ENCODE measurements around the gene TAL1. TPM values are rescaled to one million over a fixed set of nuclear protein-coding genes. Genes with fewer than 3 reads are reported as not detected.
A peak's percentile ranks its signal among the peaks of the same experiment; 100 is the strongest.

TAL1 gene
- total RNA-seq, 8 experiments from 2014 or later, result 0.14 to 10.5 (median 0.38) TPM; not detected in 3

GRCh38 chr1:47181095-47181954, 50.7 kb downstream of the TAL1 start:
- in situ Hi-C loops (cut with MboI; ENCODE audit: low pct_unique_long_range_greater_than_20kb in 2 of 9, low sequenced_read_pairs in 9 of 9, unreplicated experiment in 9 of 9), result loop anchor here in 6 of 9 experiments (10.0 to 25.0 kb wide), 6 partner anchors 83 to 806 kb away; partner anchors contain the start of genes FOXE3 (in 2 of the 6), FOXD2 (in 1 of the 6) and TRABD2B (in 1 of the 6)
- H3K4me3 ChIP-seq, result no peak overlapping the region
- no peaks in the 10 kb centered on the region for H3K4me1 ChIP-seq (replicated peaks in 1 of 2)
- WGBS, 10 experiments, result 50 to 71% (median 60%) methylated on average over 1 to 4 of the region's 18 CpGs; no CpG with 5 or more reads in 5 of the 10 experiments
- H3K27ac ChIP-seq, result no peak overlapping the region
- no peak for ATAC-seq (replicated peaks in 6 of 8)

GRCh38 chr1:47180603-47181094, 51.4 kb downstream of the TAL1 start:
- ATAC-seq (replicated peaks in 6 of 8), result no peak
- in situ Hi-C loops (cut with MboI; ENCODE audit: low pct_unique_long_range_greater_than_20kb in 2 of 9, low sequenced_read_pairs in 9 of 9, unreplicated experiment in 9 of 9), result loop anchor here in 6 of 9 experiments (10.0 to 25.0 kb wide), 6 partner anchors 84 to 807 kb away; partner anchors contain the start of genes FOXE3 (in 2 of the 6), FOXD2 (in 1 of the 6) and TRABD2B (in 1 of the 6)
- Histone ChIP-seq H3K4me3 (no peak overlapping the region), H3K27ac (no peak overlapping the region), H3K4me1 (replicated peaks in 1 of 2) (no peaks in the 10 kb centered on the region)
- WGBS, 10 experiments, result 13 to 100% (median 63%) methylated on average over 1 to 3 of the region's 3 CpGs; no CpG with 5 or more reads in 1 of the 10 experiments

- ATAC-seq (replicated peaks in 6 of 8), result no peak
- in situ Hi-C loops (cut with MboI; ENCODE audit: low pct_unique_long_range_greater_than_20kb in 2 of 9, low sequenced_read_pairs in 9 of 9, unreplicated experiment in 9 of 9), result loop anchor here in 6 of 9 experiments (10.0 to 25.0 kb wide), 7 partner anchors 85 to 807 kb away; partner anchors contain the start of genes FOXE3 (in 2 of the 6), FOXD2 (in 1 of the 6) and TRABD2B (in 1 of the 6)
- WGBS, 10 experiments, result 81 to 100% (median 100%) methylated on average over 1 to 2 of the region's 3 CpGs; no CpG with 5 or more reads in 7 of the 10 experiments
- Histone ChIP-seq H3K27ac (no peak overlapping the region), H3K4me3 (no peak overlapping the region), H3K4me1 (replicated peaks in 1 of 2) (no peaks in the 10 kb centered on the region)
These were observed 51.9 kb downstream of the TAL1 start for GRCh38 chr1:47179988-47180563.

GRCh38 chr1:47179017-47179987, 52.7 kb downstream of the TAL1 start:
- Histone ChIP-seq H3K4me3 (peak overlapping the region; percentile 3 to 30 (median 17)), H3K27ac (no peak overlapping the region), H3K4me1 (replicated peaks in 1 of 2) (no peaks in the 10 kb centered on the region)
- ATAC-seq (replicated peaks in 6 of 8), result peak; percentile 79 to 95 (median 88)
- in situ Hi-C loops (cut with MboI; ENCODE audit: low pct_unique_long_range_greater_than_20kb in 2 of 9, low sequenced_read_pairs in 9 of 9, unreplicated experiment in 9 of 9), result loop anchor here in 6 of 9 experiments (10.0 to 25.0 kb wide), 6 partner anchors 85 to 808 kb away; partner anchors contain the start of genes FOXE3 (in 2 of the 6), FOXD2 (in 1 of the 6) and TRABD2B (in 1 of the 6)
- 0 to 67% (median 19%) methylated on average over 2 to 14 of the region's 30 CpGs; no CpG with 5 or more reads in 2 of the 10 experiments for WGBS, 10 experiments

GRCh38 chr1:47178654-47179016, 53.4 kb downstream of the TAL1 start:
- in situ Hi-C loops (cut with MboI; ENCODE audit: low pct_unique_long_range_greater_than_20kb in 2 of 9, low sequenced_read_pairs in 9 of 9, unreplicated experiment in 9 of 9), result loop anchor here in 6 of 9 experiments (10.0 to 25.0 kb wide), 6 partner anchors 84 to 809 kb away; partner anchors contain the start of genes FOXE3 (in 2 of the 6), FOXD2 (in 1 of the 6) and TRABD2B (in 1 of the 6)

GRCh38 chr1:47178020-47178419, 54.0 kb downstream of the TAL1 start:
- H3K27ac ChIP-seq, result no peak overlapping the region
- 51 to 98% (median 87%) methylated on average over 4 to 6 of the region's 6 CpGs; no CpG with 5 or more reads in 3 of the 10 experiments for WGBS, 10 experiments
- no peaks in the 10 kb centered on the region for H3K4me1 ChIP-seq (replicated peaks in 1 of 2)
- H3K4me3 ChIP-seq, result no peak overlapping the region
- ATAC-seq (replicated peaks in 6 of 8), result no peak
- in situ Hi-C loops (cut with MboI; ENCODE audit: low pct_unique_long_range_greater_than_20kb in 2 of 9, low sequenced_read_pairs in 9 of 9, unreplicated experiment in 9 of 9), result loop anchor here in 6 of 9 experiments (10.0 to 25.0 kb wide), 6 partner anchors 83 to 809 kb away; partner anchors contain the start of genes FOXE3 (in 2 of the 6), FOXD2 (in 1 of the 6) and TRABD2B (in 1 of the 6)

More at GRCh38 chr1:47178654-47179016, 53.4 kb downstream of the TAL1 start:
- Histone ChIP-seq H3K4me3 (no peak overlapping the region), H3K27ac (no peak overlapping the region), H3K4me1 (replicated peaks in 1 of 2) (no peaks in the 10 kb centered on the region)
- no peak for ATAC-seq (replicated peaks in 6 of 8)
- WGBS, 10 experiments, result 83 to 96% (median 93%) methylated on average over 2 to 8 of the region's 8 CpGs; no CpG with 5 or more reads in 5 of the 10 experiments

GRCh38 chr1:47175227-47175934, 56.6 kb downstream of the TAL1 start:
- H3K27ac ChIP-seq, result no peak overlapping the region
- in situ Hi-C loops (cut with MboI; ENCODE audit: low pct_unique_long_range_greater_than_20kb in 2 of 9, low sequenced_read_pairs in 9 of 9, unreplicated experiment in 9 of 9), result loop anchor here in 6 of 9 experiments (10.0 to 25.0 kb wide), 6 partner anchors 81 to 812 kb away; partner anchors contain the start of genes FOXE3 (in 2 of the 6), FOXD2 (in 1 of the 6) and TRABD2B (in 1 of the 6)
- H3K4me3 ChIP-seq, result no peak overlapping the region
- H3K4me1 ChIP-seq (replicated peaks in 1 of 2), result no peaks in the 10 kb centered on the region
- 4 to 40% (median 17%) methylated on average over 1 to 10 of the region's 11 CpGs for WGBS, 10 experiments
- peak; percentile 8 to 56 (median 50) for ATAC-seq (replicated peaks in 6 of 8)

- no peak for ATAC-seq (replicated peaks in 6 of 8)
- in situ Hi-C loops (cut with MboI; ENCODE audit: low pct_unique_long_range_greater_than_20kb in 2 of 9, low sequenced_read_pairs in 9 of 9, unreplicated experiment in 9 of 9), result loop anchor here in 6 of 9 experiments (10.0 to 25.0 kb wide), 6 partner anchors 80 to 813 kb away; partner anchors contain the start of genes FOXE3 (in 2 of the 6), FOXD2 (in 1 of the 6) and TRABD2B (in 1 of the 6)
- no peak overlapping the region for H3K4me3 ChIP-seq
- no peaks in the 10 kb centered on the region for H3K4me1 ChIP-seq (replicated peaks in 1 of 2)
- no peak overlapping the region for H3K27ac ChIP-seq
These were observed 57.4 kb downstream of the TAL1 start for GRCh38 chr1:47174656-47175020.

- Histone ChIP-seq H3K4me3 (no peak overlapping the region), H3K4me1 (replicated peaks in 1 of 2) (no peaks in the 10 kb centered on the region), H3K27ac (no peak overlapping the region)
- WGBS, 10 experiments, result 48 to 100% (median 68%) methylated on average over 1 to 5 of the region's 5 CpGs; no CpG with 5 or more reads in 5 of the 10 experiments
- in situ Hi-C loops (cut with MboI; ENCODE audit: low pct_unique_long_range_greater_than_20kb in 2 of 9, low sequenced_read_pairs in 9 of 9, unreplicated experiment in 9 of 9), result loop anchor here in 1 of 9 experiments (10.0 kb wide), 1 partner anchor 78 kb away; no protein-coding TSS in a partner anchor
- ATAC-seq (replicated peaks in 6 of 8), result no peak
These were observed 59.2 kb downstream of the TAL1 start for GRCh38 chr1:47172782-47173181.
